GM23248 (cell line): ENCODE measurements around the gene GATD1.

Source experiments
- EZH2 ChIP-seq: fragments of 200-600 bp; sonication (generic); IDR thresholded peaks from 2 replicates; pipeline ENCODE4 v1.6.1; 2018; ENCODE audit warnings: antibody characterized with exemption, mild to moderate bottlenecking; ENCODE audit not compliant: insufficient read depth, poor library complexity, severe bottlenecking
- EZH2phosphoT487 ChIP-seq: fragments of 200-600 bp; sonication (generic); IDR thresholded peaks from 2 replicates; pipeline ENCODE4 v1.6.1; 2018; ENCODE audit warnings: antibody characterized with exemption, moderate library complexity, mild to moderate bottlenecking, low read depth; ENCODE audit not compliant: insufficient read depth

DNA sequence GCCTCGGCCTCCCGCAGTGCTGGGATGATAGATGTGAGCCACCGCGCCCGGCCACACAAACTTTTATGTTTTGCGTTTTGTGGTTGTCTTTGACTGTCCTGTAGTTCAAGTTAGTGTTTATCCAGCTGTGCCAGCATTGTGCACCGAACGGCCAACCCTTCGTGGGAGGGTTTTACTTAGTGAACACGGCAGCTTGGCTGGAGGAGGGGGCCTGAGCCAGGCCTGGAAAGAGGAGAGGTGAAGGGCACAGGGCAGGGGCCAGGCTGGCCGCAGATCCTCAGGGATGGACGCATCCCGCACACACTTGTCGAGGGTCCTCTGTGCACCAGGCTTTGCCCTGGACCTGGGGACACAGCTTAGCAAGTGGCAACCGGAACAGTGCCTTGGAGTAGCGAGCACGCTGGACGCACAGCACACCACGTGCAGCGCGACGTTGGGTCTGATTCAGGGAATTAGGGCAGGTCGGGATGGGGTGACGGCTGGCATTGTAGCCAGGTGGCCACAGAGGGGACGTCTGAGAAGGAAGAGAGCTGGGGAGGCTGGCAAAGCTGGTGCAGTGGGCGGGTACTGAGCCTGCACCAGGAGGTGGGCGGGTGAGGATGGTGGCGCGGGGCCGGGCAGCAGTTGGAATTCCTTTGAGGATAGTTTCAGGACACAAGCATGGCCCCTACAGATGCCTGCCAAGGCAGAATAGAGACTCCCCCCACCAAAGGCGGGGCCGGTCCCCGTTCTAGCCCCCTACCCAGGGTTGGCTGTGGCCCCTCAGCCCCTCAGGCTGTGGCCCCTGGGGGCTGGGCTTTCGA lies 57.9 kb downstream of the GATD1 start:
- TF ChIP-seq EZH2, result no peak
- TF ChIP-seq EZH2phosphoT487, result no peak
